Sigmoid colon (tissue), 7 donors: Measurements from ENCODE around the gene FAM13C. TPM values are rescaled to one million over a fixed set of nuclear protein-coding genes. Genes with fewer than 3 reads are reported as not detected.
"Not testable (repeated sequence)": the region's sequence is repeated elsewhere in the genome, so short reads cannot be mapped to it uniquely, and the experiment has no call there.

Experiments
- DNase-seq: peaks from one replicate; pipeline ENCODE4 v3.0.0-alpha.2; 2019
- H3K27ac ChIP-seq, 4 donors: fragments of 200-600 bp; sonication (generic); one replicate each; pipeline ENCODE4 v1.5.1; 2016 to 2019; ENCODE audit warnings: mild to moderate bottlenecking in 1 of 4
- H3K27me3 ChIP-seq, 3 donors: fragments of 200-600 bp; sonication (generic); one replicate each; pipeline ENCODE4 v1.5.1; 2019; ENCODE audit warnings: mild to moderate bottlenecking in 1 of 3
- H3K36me3 ChIP-seq, 4 donors: fragments of 200-600 bp; sonication (generic); one replicate each; pipeline ENCODE4 v1.5.1; 2016 to 2019
- H3K4me1 ChIP-seq, 4 donors: fragments of 200-600 bp; sonication (generic); one replicate each; pipeline ENCODE4 v1.5.1; 2017 to 2019
- H3K4me3 ChIP-seq, 4 donors: fragments of 200-600 bp; sonication (generic); one replicate each; pipeline ENCODE4 v1.5.1; 2017 to 2019; ENCODE audit warnings: mild to moderate bottlenecking in 2 of 4, moderate library complexity in 1 of 4
- H3K9me3 ChIP-seq, 4 donors: fragments of 200-600 bp in 3 of 4; sonication (generic) in 3 of 4; one replicate each; pipeline versions ENCODE4 v1.5.1 to v1.6.1; 2013 to 2019
- EP300 ChIP-seq, 4 donors: sonication (generic); formaldehyde crosslinking; IDR thresholded peaks; one replicate each; pipeline ENCODE4 v1.6.1; 2017; ENCODE audit warnings: antibody characterized with exemption in 4 of 4
- POLR2A ChIP-seq, 2 donors: fragments of 450-650 bp; IDR thresholded peaks; one replicate each; pipeline ENCODE4 v1.6.1; 2016; ENCODE audit warnings: antibody characterized with exemption in 2 of 2, mild to moderate bottlenecking in 2 of 2, moderate library complexity in 2 of 2
- POLR2AphosphoS5 ChIP-seq, 4 donors: sonication (generic); formaldehyde crosslinking; IDR thresholded peaks; one replicate each; pipeline ENCODE4 v1.6.1; 2017; ENCODE audit warnings: antibody characterized with exemption in 4 of 4
- WGBS, 2 donors: extraction: QIAGEN DNeasy Blood & Tissue Kit; methylation state at CpG; one replicate each; pipeline ENCODE4 v1.1.7; 2013; 5-methylcytosine and 5-hydroxymethylcytosine counted together
- intact Hi-C: fragments of 100-400 bp; cut with DNase I; formaldehyde crosslinking; loops from one replicate; pipeline ENCODE4 v1.15.1; 2023
- polyA plus RNA-seq, 3 donors: library from polyadenylated mRNA; stranded (reverse); fragments of 200-250 nt; gene quantifications; one replicate each; pipeline ENCODE4 v1.2.3, GENCODE V29; 2013
- total RNA-seq, 4 donors: library from RNA; depleted of rRNA; stranded (reverse); fragments of >200 nt; gene quantifications; one replicate each; pipeline ENCODE4 v1.1.0, GENCODE V29; 2016
- TF ChIP-seq, protein P1 (sequence below), 4 experiments: fragments of 450-650 bp in 3 of 4; fragments of 200-600 bp in 1 of 4; IDR thresholded peaks; one replicate each; pipeline ENCODE4 v1.5.1; 2016 to 2019; ENCODE audit warnings: antibody characterized with exemption in 4 of 4, mild to moderate bottlenecking in 3 of 4, moderate library complexity in 2 of 4
- donor health status: healthy with polysubstance abuse.
- donor health status: Bipolar disorder and iron deficiency.
- donor health status: healthy.

FAM13C gene
- 10 to 100 TPM; 13.8 to 33.9 (median 22.7) TPM for total RNA-seq
- polyA plus RNA-seq, result 1 to 10 TPM in 2 of 3 donors, under 1 TPM in 1; 0.92 to 2.6 (median 2.4) TPM

- peak in 3 of 4 donors; percentile 19 to 50 (median 36) for TF ChIP-seq POLR2AphosphoS5 (IDR thresholded peaks at IDR 0.05)
- TF ChIP-seq POLR2A (IDR thresholded peaks at IDR 0.05), result no peak
- TF ChIP-seq, protein P1, sequence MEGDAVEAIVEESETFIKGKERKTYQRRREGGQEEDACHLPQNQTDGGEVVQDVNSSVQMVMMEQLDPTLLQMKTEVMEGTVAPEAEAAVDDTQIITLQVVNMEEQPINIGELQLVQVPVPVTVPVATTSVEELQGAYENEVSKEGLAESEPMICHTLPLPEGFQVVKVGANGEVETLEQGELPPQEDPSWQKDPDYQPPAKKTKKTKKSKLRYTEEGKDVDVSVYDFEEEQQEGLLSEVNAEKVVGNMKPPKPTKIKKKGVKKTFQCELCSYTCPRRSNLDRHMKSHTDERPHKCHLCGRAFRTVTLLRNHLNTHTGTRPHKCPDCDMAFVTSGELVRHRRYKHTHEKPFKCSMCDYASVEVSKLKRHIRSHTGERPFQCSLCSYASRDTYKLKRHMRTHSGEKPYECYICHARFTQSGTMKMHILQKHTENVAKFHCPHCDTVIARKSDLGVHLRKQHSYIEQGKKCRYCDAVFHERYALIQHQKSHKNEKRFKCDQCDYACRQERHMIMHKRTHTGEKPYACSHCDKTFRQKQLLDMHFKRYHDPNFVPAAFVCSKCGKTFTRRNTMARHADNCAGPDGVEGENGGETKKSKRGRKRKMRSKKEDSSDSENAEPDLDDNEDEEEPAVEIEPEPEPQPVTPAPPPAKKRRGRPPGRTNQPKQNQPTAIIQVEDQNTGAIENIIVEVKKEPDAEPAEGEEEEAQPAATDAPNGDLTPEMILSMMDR (IDR thresholded peaks at IDR 0.05), result peak in 1 of 4 experiments; percentile 16
- TF ChIP-seq EP300 (IDR thresholded peaks at IDR 0.05), result no peak
- DNase-seq, result peak; percentile 86
- peak within 1 kb of the TSS; percentile 58 to 70 (median 66) for H3K4me3 ChIP-seq
- no peaks in the 10 kb centered on the region for H3K36me3 ChIP-seq
- H3K27me3 ChIP-seq, result no peaks in the 10 kb centered on the region
- H3K27ac ChIP-seq, result peak within 1 kb of the TSS; percentile 85 to 90 (median 87)
- WGBS, 2 donors, result 0 to 2% methylated on average over 41 of the region's 41 CpGs
- H3K9me3 ChIP-seq, result no peaks in the 10 kb centered on the region
- intact Hi-C loops, result loop anchor here (5.0 to 10.0 kb wide), 4 partner anchors 120 to 262 kb away; no protein-coding TSS in a partner anchor
- peaks cover 0 to 48% (median 31%) of the 10 kb centered on the region in 4 donors for H3K4me1 ChIP-seq
Observed at GRCh38 chr10:59362144-59362958, at the start of gene FAM13C. TSS of gene FAM13C (minus strand) at chr10:59362549. CDS start at chr10:59362460, 89 bp downstream.

GRCh38 chr10:59405235-59405634 is 42.9 kb upstream of the FAM13C start:
- 87% methylated on average over 3 of the region's 3 CpGs for WGBS, 2 donors
- Histone ChIP-seq H3K9me3 (no peaks in the 10 kb centered on the region), H3K27ac (no peak overlapping the region), H3K36me3 (no peaks in the 10 kb centered on the region), H3K27me3 (no peaks in the 10 kb centered on the region), H3K4me1 (no peaks in the 10 kb centered on the region), H3K4me3 (no peak overlapping the region)
- DNase-seq, result no peak
- intact Hi-C loops, result no loop called here
- TF ChIP-seq POLR2A (IDR thresholded peaks at IDR 0.05), result no peak
- TF ChIP-seq EP300 (IDR thresholded peaks at IDR 0.05), result no peak
- TF ChIP-seq POLR2AphosphoS5 (IDR thresholded peaks at IDR 0.05), result no peak
- TF ChIP-seq, protein P1 (IDR thresholded peaks at IDR 0.05), result no peak

- Histone ChIP-seq H3K36me3 (no peaks in the 10 kb centered on the region), H3K27ac (no peak overlapping the region), H3K9me3 (no peaks in the 10 kb centered on the region), H3K4me1 (no peaks in the 10 kb centered on the region), H3K4me3 (no peak overlapping the region), H3K27me3 (no peaks in the 10 kb centered on the region)
- intact Hi-C loops, result no loop called here
- TF ChIP-seq, protein P1 (IDR thresholded peaks at IDR 0.05), result no peak
- no peak for TF ChIP-seq POLR2AphosphoS5 (IDR thresholded peaks at IDR 0.05)
- no peak for TF ChIP-seq POLR2A (IDR thresholded peaks at IDR 0.05)
- no peak for TF ChIP-seq EP300 (IDR thresholded peaks at IDR 0.05)
- 54 to 63% methylated on average over 1 of the region's 1 CpG for WGBS, 2 donors
- no peak for DNase-seq
Observed at GRCh38 chr10:59400214-59400613, 37.9 kb upstream of the FAM13C start.

- WGBS, 2 donors, result 92 to 94% methylated on average over 4 of the region's 4 CpGs
- H3K9me3 ChIP-seq, H3K27me3 ChIP-seq, intact Hi-C loops, H3K27ac ChIP-seq, H3K4me3 ChIP-seq, DNase-seq, H3K36me3 ChIP-seq, H3K4me1 ChIP-seq: not testable (repeated sequence)
Observed at GRCh38 chr10:59399329-59399728, 37.0 kb upstream of the FAM13C start.

- H3K9me3 ChIP-seq, result no peaks in the 10 kb centered on the region
- intact Hi-C loops, result no loop called here
- no peak overlapping the region for H3K4me3 ChIP-seq
- H3K4me1 ChIP-seq, result no peaks in the 10 kb centered on the region
- 80% methylated on average over 3 of the region's 3 CpGs for WGBS, 2 donors
- H3K27me3 ChIP-seq, result no peaks in the 10 kb centered on the region
- DNase-seq, result no peak
- TF ChIP-seq POLR2AphosphoS5 (IDR thresholded peaks at IDR 0.05) (no peak), EP300 (IDR thresholded peaks at IDR 0.05) (no peak), POLR2A (IDR thresholded peaks at IDR 0.05) (no peak)
- TF ChIP-seq, protein P1 (IDR thresholded peaks at IDR 0.05), result no peak
- H3K27ac ChIP-seq, result no peak overlapping the region
- no peaks in the 10 kb centered on the region for H3K36me3 ChIP-seq
Observed at GRCh38 chr10:59397961-59398360, 35.6 kb upstream of the FAM13C start.
